ENCODE measurements around the gene TSC22D3.
"Not testable (repeated sequence)": the region's sequence is repeated elsewhere in the genome, so short reads cannot be mapped to it uniquely, and the experiment has no call there.

DNA sequence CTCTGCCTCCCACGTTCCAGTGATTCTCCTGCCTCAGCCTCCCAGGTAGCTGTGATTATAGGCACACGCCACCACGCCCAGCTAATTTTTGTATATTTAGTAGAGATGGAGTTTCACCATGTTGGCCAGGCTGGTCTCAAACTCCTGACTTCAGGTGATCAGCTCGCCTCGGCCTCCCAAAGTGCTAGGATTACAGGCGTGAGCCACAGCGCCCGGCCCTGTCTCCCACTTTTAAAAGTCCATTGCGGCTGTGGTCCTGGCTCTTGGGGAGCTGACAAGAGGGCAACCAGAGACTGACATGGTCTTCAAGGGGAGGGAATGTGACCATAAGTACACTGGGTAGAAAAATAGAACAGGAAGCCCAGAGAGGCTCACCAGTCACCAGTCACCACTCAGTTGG lies 104.3 kb downstream of the TSC22D3 start:
- TF ChIP-seq CTCF, POLR2A (IDR thresholded peaks at IDR 0.05): not testable (repeated sequence)

All from upper lobe of left lung (tissue), 4 donors.